ENCODE measurements around the gene ERN2. TPM values are rescaled to one million over a fixed set of nuclear protein-coding genes. Genes with fewer than 3 reads are reported as not detected.

Gene ERN2
- total RNA-seq, 1 donor from 2014 or later, result not detected

DNA sequence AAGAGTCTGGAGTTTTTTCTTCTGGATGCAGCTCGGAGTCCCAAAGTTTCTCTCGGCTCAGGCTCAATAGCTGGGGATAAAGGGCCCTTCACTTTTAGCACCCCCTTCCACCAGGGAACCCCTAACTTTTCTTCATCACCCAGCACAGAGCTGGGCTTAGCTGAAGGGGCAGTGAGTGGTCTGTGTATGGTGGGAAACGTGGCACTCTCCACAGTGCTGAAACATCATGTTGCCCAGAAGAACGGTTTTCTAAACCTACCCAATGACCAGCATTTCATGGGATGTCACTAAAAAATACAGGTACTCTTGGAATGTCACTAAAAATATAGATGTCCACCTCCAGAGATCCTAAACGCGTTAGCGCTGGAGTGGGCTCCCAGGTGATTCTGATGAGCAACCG lies 12.0 kb downstream of the ERN2 start:
- no peak overlapping the region for H2AFZ ChIP-seq (ENCODE audit: low read depth, low read length)
- no peak for FAIRE-seq
- Mint-ChIP-seq H3K27ac (ENCODE audit: unreplicated experiment) (no peak overlapping the region), H3K36me3 (ENCODE audit: low read depth, unreplicated experiment) (no peaks in the 10 kb centered on the region), H3K4me1 (ENCODE audit: low read depth, unreplicated experiment) (no peaks in the 10 kb centered on the region), H3K9me3 (ENCODE audit: unreplicated experiment) (peaks cover 2% of the 10 kb centered on the region), H3K27me3 (ENCODE audit: low read depth, unreplicated experiment) (peaks cover 13% of the 10 kb centered on the region), H3K4me3 (ENCODE audit: unreplicated experiment) (no peak overlapping the region)
- no peak overlapping the region for H3K4me2 ChIP-seq (ENCODE audit: low read length)
- no peaks in the 10 kb centered on the region for H4K20me1 ChIP-seq (ENCODE audit: insufficient read depth, low read length)
- TF ChIP-seq EZH2 (IDR thresholded peaks at IDR 0.05; ENCODE audit: insufficient read depth, low read length), result no peak
- TF ChIP-seq, protein P1, sequence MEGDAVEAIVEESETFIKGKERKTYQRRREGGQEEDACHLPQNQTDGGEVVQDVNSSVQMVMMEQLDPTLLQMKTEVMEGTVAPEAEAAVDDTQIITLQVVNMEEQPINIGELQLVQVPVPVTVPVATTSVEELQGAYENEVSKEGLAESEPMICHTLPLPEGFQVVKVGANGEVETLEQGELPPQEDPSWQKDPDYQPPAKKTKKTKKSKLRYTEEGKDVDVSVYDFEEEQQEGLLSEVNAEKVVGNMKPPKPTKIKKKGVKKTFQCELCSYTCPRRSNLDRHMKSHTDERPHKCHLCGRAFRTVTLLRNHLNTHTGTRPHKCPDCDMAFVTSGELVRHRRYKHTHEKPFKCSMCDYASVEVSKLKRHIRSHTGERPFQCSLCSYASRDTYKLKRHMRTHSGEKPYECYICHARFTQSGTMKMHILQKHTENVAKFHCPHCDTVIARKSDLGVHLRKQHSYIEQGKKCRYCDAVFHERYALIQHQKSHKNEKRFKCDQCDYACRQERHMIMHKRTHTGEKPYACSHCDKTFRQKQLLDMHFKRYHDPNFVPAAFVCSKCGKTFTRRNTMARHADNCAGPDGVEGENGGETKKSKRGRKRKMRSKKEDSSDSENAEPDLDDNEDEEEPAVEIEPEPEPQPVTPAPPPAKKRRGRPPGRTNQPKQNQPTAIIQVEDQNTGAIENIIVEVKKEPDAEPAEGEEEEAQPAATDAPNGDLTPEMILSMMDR (IDR thresholded peaks at IDR 0.05; ENCODE audit: insufficient read depth, low read depth, low read length), result no peak
- no peaks in the 10 kb centered on the region for H3K36me3 ChIP-seq (ENCODE audit: insufficient read depth, low read length)
- no peaks in the 10 kb centered on the region for H3K9me3 ChIP-seq (ENCODE audit: insufficient read depth, low read depth, low read length)
- DNase-seq (ENCODE audit: low read depth), result no peak
- no peak overlapping the region for H3K4me3 ChIP-seq (ENCODE audit: insufficient read depth, low read depth, low read length)
- no peaks in the 10 kb centered on the region for H3K27me3 ChIP-seq (ENCODE audit: insufficient read depth, low read length)
- H3K9ac ChIP-seq (ENCODE audit: low read length), result no peak overlapping the region
- H3K79me2 ChIP-seq (ENCODE audit: insufficient read depth, low read length), result no peaks in the 10 kb centered on the region
- no peak overlapping the region for H3K27ac ChIP-seq (ENCODE audit: low read depth, low read length)
- peaks cover 3% of the 10 kb centered on the region for H3K4me1 ChIP-seq (ENCODE audit: insufficient read depth, low read length)

DNA sequence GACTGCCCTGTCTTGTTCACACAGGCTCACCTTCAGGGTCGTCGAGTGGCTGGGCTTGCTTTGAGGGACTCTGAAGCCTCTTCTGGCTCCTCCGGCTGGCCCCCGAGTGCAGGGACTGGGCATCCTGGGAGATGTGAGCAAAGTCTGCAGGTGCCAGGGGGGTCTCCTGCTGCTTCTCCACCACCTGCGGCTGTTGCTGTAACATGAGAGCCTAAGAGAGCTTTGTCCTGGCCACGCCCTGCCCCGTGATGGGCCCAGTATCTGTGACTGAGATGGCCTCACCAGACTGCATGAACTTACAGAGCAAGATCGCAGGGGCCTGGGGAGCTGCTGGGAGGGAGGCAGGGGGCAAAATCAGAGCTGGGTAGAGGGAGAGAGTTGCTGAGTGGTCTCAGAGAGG lies 12.5 kb downstream of the ERN2 start:
- no peak for FAIRE-seq

DNA sequence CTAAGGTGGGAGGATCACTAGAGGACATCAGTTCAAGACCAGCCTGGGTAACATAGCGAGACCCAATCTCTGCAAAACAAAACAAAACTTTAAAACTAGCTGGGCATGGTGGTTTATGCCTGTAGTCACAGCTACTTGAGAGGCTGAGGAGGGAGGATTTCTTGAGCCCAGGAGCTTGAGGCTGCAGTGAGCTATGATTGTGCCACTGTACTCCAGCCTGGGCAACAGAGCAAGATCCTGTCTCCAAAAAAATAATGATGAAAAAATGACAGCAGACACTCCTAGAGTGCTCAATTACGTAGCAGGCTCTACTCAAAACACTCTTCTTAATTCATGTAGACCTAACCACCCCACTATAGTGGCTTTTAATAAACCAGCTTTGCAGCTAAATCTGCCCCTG lies 12.9 kb downstream of the ERN2 start:
- Mint-ChIP-seq H3K4me1 (ENCODE audit: low read depth, unreplicated experiment) (no peaks in the 10 kb centered on the region), H3K27ac (ENCODE audit: unreplicated experiment) (no peak overlapping the region), H3K27me3 (ENCODE audit: low read depth, unreplicated experiment) (peaks cover 10% of the 10 kb centered on the region), H3K9me3 (ENCODE audit: unreplicated experiment) (peaks cover 2% of the 10 kb centered on the region), H3K36me3 (ENCODE audit: low read depth, unreplicated experiment) (no peaks in the 10 kb centered on the region), H3K4me3 (ENCODE audit: unreplicated experiment) (no peak overlapping the region)
- no peak overlapping the region for H3K4me3 ChIP-seq (ENCODE audit: insufficient read depth, low read depth, low read length)
- H3K27me3 ChIP-seq (ENCODE audit: insufficient read depth, low read length), result no peaks in the 10 kb centered on the region
- FAIRE-seq (no peak), DNase-seq (ENCODE audit: low read depth) (no peak)
- no peaks in the 10 kb centered on the region for H3K9me3 ChIP-seq (ENCODE audit: insufficient read depth, low read depth, low read length)
- no peak for TF ChIP-seq EZH2 (IDR thresholded peaks at IDR 0.05; ENCODE audit: insufficient read depth, low read length)
- TF ChIP-seq, protein P1 (IDR thresholded peaks at IDR 0.05; ENCODE audit: insufficient read depth, low read depth, low read length), result no peak
- H3K36me3 ChIP-seq (ENCODE audit: insufficient read depth, low read length), result no peaks in the 10 kb centered on the region
- H3K79me2 ChIP-seq (ENCODE audit: insufficient read depth, low read length), result no peaks in the 10 kb centered on the region
- no peak overlapping the region for H3K4me2 ChIP-seq (ENCODE audit: low read length)
- no peak overlapping the region for H3K27ac ChIP-seq (ENCODE audit: low read depth, low read length)
- no peaks in the 10 kb centered on the region for H4K20me1 ChIP-seq (ENCODE audit: insufficient read depth, low read length)
- no peak overlapping the region for H2AFZ ChIP-seq (ENCODE audit: low read depth, low read length)
- H3K9ac ChIP-seq (ENCODE audit: low read length), result no peak overlapping the region
- H3K4me1 ChIP-seq (ENCODE audit: insufficient read depth, low read length), result peaks cover 3% of the 10 kb centered on the region

More for the DNA sequence above, 12.5 kb downstream of the ERN2 start:
- Mint-ChIP-seq H3K36me3 (ENCODE audit: low read depth, unreplicated experiment) (no peaks in the 10 kb centered on the region), H3K27ac (ENCODE audit: unreplicated experiment) (no peak overlapping the region), H3K27me3 (ENCODE audit: low read depth, unreplicated experiment) (peaks cover 11% of the 10 kb centered on the region), H3K4me3 (ENCODE audit: unreplicated experiment) (no peak overlapping the region), H3K9me3 (ENCODE audit: unreplicated experiment) (peaks cover 2% of the 10 kb centered on the region), H3K4me1 (ENCODE audit: low read depth, unreplicated experiment) (no peaks in the 10 kb centered on the region)
- no peak for DNase-seq (ENCODE audit: low read depth)
- H4K20me1 ChIP-seq (ENCODE audit: insufficient read depth, low read length), result no peaks in the 10 kb centered on the region
- H3K9me3 ChIP-seq (ENCODE audit: insufficient read depth, low read depth, low read length), result no peaks in the 10 kb centered on the region
- H3K27ac ChIP-seq (ENCODE audit: low read depth, low read length), result no peak overlapping the region
- no peaks in the 10 kb centered on the region for H3K27me3 ChIP-seq (ENCODE audit: insufficient read depth, low read length)
- no peak overlapping the region for H3K4me3 ChIP-seq (ENCODE audit: insufficient read depth, low read depth, low read length)
- no peak overlapping the region for H3K9ac ChIP-seq (ENCODE audit: low read length)
- no peak overlapping the region for H2AFZ ChIP-seq (ENCODE audit: low read depth, low read length)
- H3K4me2 ChIP-seq (ENCODE audit: low read length), result no peak overlapping the region
- no peaks in the 10 kb centered on the region for H3K36me3 ChIP-seq (ENCODE audit: insufficient read depth, low read length)
- no peaks in the 10 kb centered on the region for H3K79me2 ChIP-seq (ENCODE audit: insufficient read depth, low read length)
- TF ChIP-seq EZH2 (IDR thresholded peaks at IDR 0.05; ENCODE audit: insufficient read depth, low read length), result no peak
- peaks cover 3% of the 10 kb centered on the region for H3K4me1 ChIP-seq (ENCODE audit: insufficient read depth, low read length)
